NCI-H1436 (cell line): Measurements from ENCODE around the gene TSACC.
"Not testable (repeated sequence)": the region's sequence is repeated elsewhere in the genome, so short reads cannot be mapped to it uniquely, and the experiment has no call there.

Source experiments
- DNase-seq: peaks from one replicate; lab custom pipeline; 2025; lab: John Stamatoyannopoulos, UW

Gene TSACC

DNA sequence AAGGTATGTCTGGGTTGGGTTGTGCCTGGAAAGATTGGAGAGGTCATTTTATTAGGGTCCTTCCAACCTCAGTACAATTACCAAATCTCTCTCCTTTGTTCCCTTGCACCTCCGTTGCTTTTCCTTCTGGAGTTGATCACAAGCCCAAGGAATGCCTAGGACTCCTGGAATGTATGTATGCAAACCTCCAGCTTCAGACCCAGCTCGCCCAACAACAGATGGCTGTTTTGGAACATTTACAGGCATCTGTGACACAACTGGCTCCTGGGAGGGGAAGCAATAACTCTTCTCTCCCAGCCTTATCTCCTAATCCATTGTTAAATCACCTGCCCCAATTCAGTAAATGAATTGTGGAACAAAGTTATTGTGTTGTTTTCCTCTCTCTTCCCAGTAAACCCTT lies 8.3 kb downstream of the TSACC start:
- DNase-seq, result no peak

DNA sequence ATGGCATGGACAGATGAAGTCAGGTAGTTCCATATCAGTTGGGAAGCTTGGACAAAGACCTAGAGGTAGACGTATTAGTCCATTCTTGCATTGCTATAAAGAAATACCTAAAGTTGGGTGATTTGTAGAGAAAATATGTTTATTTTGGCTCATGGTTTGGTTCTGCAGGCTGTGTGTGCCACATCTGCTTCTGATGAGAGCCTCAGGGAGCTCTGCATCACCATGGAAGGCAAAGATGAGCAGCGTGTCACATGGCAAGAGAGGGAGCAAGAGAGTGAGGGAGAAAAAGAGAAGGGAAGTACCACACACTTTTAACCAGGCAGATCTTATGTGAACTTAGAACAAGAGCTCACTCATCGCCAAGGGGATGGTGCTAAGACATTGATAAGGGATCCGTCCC lies 9.0 kb downstream of the TSACC start:
- DNase-seq, result no peak

DNA sequence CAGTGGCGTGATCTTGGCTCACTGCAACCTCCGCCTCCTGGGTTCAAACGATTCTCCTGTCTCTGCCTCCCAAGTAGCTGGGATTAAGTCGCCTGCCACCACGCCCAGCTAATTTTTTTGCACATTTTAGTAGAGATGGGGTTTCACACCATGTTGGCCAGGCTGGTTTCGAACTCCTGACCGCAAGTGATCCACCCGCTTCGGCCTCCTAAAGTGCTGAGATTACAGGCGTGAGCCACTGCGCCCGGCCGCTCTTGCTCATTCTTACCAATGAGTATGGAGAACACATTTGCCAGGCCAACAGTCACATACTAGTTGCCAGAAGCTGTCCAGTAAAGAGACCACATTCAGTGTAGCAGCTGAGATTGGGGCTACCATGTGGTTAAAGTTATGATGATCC lies 14.2 kb downstream of the TSACC start:
- DNase-seq, result not testable (repeated sequence)

DNA sequence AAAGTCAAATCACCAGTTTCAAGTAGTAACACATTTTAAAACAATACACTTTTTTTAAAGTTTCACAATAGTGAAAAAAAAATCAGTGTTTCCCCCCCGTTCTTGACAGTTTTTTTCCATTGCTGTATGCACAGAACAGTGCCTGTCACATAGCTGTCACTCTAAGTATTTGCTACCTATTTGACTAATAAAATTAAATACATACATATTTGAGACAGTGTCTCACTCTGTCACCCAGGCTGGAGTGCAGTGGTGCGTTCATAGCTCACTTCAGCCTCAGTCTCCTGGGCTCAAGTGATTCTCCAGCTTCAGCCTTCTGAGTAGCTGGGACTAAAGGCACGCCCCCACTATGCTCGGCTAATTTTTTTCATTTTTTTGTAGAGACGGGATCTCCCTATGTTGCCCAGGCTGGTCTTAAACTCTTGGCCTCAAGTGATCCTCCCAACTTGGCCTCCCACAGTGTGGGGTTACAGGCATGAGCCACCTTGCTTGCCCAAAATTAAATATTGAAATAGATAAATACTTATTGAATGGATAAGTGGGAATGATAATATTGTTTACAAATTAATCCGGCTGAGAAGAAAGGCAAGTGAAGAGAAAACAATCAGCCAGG lies 18.0 kb downstream of the TSACC start:
- no peak for DNase-seq

DNA sequence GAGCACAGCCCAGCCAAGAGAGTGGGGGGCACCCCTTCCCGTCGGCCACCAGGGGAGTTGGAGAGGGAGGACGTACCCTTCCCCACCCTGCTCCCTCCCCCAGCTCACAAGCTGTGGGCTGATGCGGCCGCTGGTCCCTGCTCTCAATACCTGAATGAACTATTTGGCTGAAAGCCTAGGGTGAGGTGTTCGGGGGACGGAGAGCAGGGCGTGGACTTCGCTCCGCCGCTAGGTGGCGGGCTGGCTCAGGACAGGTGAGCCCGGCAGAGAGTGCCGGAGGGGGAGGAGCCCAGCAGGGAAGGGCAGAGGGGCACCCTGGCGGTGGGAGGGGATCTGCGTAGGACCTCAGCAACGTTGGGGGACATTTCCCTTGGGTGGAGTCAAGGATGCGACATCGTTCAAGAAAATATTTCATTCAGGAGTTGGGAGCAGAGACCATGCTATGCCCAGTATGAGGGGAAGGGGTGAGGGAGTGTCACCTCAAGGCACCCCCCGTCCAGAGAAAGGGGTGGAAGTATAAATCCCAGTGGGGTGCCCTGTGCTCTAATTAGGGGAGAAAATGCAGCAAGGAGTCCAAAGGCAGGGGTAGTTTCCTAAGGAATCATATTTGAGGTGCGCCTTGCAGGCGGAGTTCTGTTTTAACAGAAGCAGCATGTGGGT lies 18.7 kb downstream of the TSACC start:
- DNase-seq, result peak; percentile 84

DNA sequence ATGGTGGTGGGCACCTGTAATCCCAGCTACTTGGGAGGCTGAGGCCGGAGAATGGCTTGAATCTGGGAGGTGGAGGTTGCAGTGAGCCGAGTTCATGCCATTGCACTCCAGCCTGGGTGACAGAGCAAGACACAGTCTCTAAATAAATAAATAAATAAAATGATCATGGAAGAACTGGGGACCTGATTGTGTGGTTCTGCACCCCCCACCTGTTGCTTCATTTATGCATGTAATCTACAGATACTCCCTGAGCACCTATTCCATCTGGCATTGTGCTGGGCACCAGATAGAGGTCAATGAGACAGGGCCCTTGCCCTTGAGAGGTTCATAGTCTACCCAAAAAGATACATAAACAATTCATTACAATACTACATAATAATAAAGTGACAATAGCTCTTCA lies 19.7 kb downstream of the TSACC start:
- DNase-seq, result no peak

DNA sequence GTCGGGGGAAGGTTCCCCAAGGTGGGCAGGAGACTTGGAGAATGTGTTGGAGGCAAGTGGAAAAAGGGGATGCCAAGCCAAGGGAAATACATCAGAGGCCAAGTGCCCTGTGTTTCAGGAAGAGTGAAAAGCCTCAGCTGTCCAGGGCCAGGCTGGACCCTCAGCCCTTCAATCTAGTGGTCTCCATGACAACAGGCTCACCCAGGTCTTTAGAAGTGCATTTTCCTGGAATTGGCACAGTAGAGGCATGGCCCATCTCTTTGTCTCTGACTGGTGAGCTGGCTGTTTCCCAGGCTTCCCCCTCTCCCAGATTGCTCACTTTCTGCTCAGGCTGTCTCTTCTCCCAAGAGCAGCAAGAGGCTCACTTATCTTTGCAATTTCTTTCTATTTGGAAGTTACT lies 20.3 kb downstream of the TSACC start:
- no peak for DNase-seq

DNA sequence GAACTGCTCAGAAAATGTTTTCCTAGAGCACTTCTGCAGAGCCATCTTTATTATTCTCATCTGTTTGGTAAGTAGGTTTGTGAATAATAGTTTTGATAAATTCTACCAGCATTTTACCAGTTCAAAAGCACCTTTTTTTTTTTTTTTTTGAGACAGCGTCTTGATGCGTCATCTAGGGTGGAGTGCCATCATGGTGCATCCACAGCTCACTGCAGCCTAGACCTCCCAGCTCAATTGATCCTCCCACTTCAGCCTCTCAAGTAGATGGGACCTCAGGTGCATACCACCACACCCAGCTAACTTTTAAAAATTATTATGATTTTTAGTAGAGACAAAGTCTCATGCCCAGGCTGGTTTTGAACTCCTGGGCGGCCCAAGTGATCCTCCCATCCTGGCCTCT lies 20.9 kb downstream of the TSACC start:
- no peak for DNase-seq

DNA sequence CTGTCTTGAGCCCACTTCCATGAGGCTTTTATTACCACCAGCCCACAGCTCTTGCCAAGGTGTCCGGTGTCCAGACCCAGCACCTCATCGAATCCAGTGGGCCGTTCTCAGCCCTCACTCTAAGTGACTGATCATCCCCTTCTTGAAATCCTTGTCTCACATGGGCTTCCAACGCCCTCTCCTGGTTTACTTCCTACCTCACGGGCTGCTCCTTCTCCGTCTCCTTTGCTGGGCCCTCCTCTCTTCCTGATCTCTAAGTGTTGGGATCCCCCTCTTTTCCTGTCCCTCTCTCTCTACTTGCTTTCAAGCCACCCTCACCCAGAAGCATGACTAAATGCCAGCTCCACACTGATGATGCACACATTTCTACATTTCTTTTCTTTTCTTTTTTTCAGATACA lies 21.6 kb downstream of the TSACC start:
- DNase-seq, result no peak

DNA sequence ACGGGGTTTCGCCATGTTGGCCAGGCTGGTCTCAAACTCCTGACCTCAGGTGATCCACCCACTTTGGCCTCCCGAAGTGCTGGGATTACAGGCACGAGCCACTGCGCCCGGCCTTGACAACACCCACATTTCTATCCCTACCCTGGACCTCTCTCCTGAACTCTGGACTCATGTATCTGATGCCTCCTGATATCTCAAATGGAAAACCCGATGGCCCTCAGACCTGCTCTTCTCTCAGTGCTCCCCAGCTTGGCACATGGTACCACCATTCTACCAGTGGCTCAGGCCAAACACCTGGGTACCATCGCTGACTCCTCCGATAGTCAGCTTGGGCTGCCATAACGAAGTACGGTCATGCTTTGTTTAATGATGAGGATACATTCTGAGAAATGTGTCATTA lies 22.2 kb downstream of the TSACC start:
- DNase-seq, result no peak

DNA sequence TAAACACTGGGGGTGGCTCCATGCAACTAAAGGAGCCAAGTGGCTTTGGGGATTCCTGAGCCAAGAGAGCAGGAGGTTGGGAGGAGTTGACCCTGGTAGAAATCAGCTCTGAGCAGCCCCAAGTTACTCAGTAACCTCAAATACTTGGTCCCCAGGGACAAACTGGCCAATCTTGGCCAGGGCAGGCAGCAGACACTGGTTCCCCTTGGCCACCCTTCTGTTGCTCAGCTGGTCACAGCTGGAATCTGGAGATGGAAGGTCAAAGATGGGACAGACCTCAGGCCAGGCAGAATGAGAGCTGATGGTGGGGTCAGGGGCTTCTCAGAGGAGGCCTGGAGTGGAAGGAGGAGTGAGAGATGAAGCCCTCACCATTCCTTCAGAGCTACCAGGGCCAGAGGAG lies 27.4 kb downstream of the TSACC start:
- no peak for DNase-seq

DNA sequence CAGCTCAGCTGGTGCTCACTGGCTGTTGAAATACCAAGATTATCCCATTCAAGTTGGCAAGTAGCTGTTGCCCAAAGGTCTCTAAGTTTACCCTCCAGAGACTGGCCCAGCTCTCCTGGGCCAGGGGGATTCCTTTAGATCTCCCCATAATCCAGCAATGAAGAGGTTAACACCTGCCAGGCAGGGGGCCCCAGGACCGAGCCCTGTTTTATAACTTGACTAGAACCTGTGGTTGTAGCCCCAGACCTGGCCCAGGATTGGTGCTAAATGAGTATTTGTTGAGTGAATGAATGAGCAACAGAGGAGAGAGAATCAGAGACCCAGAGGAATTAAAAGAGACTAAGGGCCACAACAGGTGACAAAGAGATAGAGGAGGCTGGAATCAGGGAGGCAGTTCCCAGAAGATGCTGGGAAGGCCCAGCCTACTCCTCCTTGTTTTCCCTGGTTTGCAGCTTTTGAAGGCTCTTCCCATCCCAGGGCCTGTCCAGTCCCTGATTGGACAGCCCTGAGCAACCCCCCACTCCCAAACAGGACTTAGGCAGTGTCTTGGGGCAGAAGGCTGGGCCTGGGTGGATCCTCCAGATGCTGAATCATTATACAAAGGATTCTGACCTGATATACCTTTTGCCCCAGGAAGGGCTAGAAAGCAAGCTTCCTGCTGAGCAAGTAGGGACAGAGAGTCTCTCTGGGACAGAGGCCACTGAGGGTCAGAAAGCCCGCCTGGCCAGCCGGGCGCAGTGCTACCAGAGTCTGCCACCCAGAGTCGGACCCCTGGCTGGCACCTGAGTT lies 28.2 kb downstream of the TSACC start:
- DNase-seq, result no peak

DNA sequence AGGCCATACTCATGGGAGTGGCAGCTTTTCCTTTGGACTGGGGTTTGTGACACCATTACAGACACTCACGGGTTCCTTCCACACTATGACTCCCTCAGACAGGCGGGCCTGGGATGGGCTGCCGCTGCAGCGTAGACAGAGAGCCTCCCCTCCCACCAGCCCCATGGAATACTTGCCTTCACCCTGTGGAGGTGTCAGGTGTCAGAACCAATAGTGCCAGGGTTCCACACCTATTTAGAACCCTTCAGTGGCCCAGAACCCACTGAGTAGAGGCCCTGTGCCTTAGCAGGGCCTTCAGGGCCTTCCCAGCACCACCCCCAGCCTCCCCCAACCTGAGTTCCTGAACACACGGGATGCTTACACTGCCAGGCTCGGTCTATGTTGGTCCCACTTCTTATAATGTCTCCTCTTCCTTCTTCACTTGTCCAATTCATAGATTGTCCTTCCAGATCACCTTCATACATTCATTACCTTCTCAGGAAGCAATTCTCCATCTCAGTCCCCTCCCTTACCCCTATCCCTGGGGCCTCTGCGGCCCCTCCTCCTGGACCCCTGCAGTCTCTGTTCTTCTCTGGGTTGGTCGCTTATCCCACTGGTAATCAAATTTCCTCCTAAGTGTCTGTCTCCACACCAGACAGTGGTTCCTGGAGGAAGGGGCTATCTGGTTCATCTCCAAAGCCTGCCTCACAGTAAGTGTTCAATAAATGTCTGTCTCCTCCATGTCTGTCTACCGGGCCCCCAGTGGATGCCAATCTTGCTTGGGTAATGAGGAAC lies 29.2 kb downstream of the TSACC start:
- DNase-seq, result no peak

DNA sequence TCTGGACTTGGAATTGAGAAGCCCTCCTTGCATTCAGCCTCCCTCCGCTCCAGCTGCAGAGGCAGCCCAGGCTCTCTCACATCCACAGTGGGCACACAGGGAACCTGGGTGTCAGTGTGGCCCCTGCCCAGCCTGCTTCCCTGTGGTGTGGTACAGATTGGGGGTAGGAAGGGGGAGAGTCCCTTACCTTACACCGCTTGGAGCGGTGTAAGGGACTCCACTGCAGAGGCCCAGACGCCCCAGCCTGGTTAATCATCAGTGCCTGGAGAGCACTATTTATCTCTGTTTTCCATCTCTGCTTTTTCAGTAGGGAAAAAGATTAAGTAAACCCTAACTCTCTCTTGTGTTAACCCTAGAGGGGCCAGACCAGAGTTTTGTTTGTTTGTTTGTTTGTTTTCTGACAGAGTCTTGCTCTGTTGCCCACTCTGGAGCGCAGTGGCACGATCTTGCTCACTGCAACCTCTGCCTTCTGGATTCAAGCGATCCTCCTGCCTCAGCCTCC lies 29.9 kb downstream of the TSACC start:
- DNase-seq, result no peak

DNA sequence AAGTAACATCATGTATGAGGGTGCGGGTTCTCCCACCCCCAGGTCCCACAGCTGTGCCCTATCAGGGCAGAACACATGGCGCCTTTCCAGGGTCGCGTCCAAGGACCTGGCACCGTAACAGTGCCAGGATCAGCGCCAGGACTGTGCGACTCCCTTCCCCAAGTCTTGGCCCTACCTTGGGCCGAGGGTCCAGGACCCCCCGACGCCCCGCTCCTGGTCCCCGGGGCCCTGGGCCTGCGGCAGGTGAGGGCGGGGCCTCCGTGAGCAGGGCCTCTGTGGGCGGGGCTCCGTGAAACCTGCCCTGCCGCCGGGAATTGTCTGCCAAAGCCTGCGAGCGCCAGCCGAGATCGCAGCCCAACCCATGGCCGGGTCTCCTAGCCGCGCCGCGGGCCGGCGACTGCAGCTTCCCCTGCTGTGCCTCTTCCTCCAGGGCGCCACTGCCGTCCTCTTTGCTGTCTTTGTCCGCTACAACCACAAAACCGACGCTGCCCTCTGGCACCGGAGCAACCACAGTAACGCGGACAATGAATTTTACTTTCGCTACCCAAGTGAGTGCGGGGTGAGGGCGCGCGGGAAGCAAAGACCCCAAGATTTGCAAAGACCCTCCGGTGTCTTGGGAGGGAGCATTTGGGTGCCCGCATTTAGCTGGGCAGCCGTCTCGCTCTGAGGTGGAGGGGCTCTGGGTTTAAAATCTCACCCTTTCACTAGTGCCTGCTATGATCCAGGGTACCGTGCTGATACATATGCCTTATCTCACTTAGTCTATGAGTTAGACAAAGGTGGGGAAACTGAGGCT lies 30.8 kb downstream of the TSACC start, which contains the start of gene RHBG:
RHBG (plus strand) TSS at position 323 of the 796 bp plus-strand sequence; CDS start at position 362, 39 bp downstream.
- DNase-seq, result peak; percentile 36

DNA sequence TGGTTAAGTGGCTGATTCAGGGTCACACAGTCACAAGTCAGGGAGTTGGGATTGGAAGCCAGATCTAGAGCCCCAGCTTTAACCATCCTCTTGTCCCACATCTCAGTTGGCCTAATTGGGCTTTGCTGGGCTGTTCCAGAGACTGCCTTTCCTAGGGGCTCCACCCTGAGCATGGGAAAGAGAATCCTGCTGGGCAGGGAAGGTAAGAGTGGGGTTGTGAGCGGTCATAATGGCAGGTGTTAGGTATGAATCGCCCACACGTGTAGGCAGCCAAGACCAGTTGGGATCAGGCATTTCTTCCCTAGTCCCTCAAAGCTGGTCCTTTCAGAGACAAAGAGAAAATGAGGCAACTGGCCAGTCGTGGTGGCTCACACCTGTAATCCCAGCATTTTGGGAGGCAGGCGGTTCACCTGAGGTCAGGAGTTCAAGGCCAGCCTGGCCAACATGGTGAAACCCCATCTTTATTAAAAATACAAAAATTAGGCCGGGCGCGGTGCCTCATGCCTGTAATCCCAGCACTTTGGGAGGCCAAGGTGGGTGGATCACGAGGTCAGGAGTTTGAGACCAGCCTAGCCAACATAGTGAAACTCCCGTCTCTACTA lies 31.5 kb downstream of the TSACC start:
- not testable (repeated sequence) for DNase-seq

DNA sequence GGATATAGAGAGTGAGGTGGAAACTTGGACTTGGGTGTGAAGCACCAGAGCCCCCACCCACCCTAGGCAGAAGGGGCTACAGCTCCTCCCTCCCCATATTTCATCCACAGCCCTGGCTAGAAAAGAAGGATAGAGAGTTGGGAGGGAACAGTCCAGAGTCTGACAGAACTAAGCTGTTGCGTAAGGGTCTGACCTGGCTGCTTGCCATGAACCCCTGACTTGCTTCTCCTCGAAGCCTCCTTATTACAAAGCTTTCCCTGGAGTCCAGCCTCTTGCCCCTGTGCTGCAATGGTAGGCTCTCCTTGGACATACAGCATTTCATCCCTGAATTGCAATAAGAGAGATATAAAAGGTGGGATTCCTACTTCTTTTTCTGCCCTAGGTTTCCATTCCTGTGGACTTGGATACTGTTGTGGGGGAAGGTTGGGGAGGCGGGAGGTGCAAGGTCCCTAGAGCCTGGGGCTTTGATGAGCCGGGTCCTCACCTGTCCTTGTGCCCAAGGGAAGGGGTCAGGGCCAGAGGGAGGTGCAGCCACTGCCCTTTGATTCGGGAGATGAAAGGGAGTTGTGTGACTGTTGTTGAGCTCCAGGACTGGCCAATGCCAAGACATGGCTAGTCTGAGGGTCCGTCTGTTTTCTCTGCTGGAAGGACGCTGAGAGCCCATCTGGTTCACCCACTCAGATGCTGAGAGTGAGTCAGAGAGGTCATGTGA lies 33.4 kb downstream of the TSACC start:
- no peak for DNase-seq

DNA sequence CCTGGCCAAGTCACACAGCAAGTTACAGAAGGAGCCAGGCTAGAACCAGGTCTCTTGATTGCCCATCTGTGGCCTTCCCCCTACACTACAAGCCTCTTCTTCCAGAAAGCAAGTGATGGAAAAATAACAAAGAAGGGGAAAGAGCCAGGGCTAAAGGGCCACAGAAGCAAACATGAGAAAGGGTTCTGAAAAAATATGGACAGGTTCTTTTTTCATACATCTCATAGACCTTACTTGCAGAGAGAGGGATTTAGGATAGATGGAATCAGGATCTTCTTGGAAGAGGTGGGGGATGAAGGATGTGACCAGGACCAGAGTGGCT lies 33.9 kb downstream of the TSACC start:
- no peak for DNase-seq

DNA sequence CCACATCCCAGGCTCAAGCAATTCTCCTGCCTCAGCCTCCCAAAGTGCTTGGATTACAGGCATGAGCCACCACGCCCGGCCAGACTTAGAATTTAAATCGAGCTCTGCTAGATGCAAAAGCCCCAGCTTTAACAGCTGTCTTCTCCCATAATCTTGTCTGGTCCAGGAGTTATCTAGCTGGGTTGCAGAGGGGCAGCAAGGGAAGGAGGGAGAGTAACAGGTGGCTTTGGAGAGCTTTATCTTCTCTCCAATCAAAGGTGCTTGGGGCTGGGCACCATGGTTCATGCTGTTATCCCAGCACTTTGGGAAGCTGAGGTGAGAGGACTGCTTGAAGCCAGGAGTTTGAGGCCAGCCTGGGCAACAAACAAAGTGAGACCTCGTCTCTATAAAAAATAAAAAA lies 34.5 kb downstream of the TSACC start:
- DNase-seq, result no peak

DNA sequence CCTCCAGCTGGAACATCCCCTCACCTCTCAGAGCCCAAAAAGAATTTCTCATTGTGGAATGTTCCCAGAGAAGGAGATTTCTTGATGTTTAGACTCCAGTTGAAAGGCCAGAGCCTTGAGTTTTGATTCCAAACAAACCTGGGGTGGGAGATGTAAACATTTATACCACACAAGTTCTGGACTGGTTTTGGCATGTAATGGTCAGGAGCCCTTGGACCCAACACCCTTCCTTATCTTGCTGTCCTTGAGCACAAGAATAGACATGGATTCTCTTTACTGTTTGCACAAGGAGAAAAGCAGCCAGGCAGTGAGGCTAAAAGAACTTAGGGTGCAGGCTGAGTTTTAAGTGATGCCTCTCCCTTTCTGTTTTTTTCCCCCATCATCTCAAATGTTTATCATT lies 35.2 kb downstream of the TSACC start:
- DNase-seq, result no peak

DNA sequence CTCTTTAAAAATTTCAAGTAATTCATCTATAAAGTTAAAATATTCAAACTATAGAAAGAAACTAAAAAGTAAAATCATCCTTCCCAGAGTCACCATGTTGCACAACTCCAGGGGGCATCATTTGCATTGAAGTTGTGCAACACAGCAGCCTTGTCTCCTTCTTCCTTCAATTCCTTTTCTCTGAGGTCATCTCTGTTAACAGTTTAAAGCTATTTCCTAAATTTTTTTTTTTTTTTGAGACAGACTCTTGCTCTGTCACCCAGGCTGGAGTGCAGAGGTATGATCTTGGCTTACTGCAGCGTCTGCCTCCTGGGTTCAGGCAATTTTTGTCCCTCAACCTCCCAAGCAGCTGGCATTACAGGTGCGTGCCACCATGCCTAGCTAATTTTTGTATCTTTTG lies 37.8 kb downstream of the TSACC start:
- DNase-seq, result no peak
